C4-2B (cell line): ENCODE results near the gene COL2A1.

Experiments
- ZFX ChIP-seq: fragments of 450-650 bp; IDR thresholded peaks from 2 replicates; pipeline ENCODE4 v1.6.1; 2017
- TF ChIP-seq, protein P1 (sequence below): fragments of 450-650 bp; conservative IDR thresholded peaks from 2 replicates; pipeline ENCODE4 v1.5.1; 2017; ENCODE audit warnings: mild to moderate bottlenecking

DNA sequence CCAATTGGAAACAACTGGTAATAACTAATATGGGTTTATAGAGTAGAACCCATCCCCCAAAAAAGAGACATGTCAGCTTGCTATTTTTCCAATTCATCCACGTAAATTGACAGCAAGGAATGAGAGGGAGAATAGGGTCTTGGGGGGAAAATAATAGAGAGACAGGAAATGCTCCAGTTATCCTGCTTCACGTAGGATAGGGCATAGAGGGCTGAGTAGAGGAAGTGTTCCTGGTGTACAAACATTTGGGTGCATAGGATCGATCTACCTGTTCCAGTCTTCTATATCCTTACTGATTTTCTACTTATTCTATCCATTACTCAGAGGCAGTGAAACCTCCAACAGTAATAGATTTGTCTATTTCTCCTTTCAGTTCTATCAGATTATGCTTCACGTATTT is 49.6 kb upstream of the COL2A1 start:
- no peak for TF ChIP-seq ZFX
- TF ChIP-seq, protein P1, sequence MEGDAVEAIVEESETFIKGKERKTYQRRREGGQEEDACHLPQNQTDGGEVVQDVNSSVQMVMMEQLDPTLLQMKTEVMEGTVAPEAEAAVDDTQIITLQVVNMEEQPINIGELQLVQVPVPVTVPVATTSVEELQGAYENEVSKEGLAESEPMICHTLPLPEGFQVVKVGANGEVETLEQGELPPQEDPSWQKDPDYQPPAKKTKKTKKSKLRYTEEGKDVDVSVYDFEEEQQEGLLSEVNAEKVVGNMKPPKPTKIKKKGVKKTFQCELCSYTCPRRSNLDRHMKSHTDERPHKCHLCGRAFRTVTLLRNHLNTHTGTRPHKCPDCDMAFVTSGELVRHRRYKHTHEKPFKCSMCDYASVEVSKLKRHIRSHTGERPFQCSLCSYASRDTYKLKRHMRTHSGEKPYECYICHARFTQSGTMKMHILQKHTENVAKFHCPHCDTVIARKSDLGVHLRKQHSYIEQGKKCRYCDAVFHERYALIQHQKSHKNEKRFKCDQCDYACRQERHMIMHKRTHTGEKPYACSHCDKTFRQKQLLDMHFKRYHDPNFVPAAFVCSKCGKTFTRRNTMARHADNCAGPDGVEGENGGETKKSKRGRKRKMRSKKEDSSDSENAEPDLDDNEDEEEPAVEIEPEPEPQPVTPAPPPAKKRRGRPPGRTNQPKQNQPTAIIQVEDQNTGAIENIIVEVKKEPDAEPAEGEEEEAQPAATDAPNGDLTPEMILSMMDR, result no peak
